Activated CD4-positive, alpha-beta T cell treated with anti-CD3 and anti-CD28 coated beads, Interleukin-2, amount 50 U/mL, for 1 hour (primary cell): ENCODE measurements around the gene AFF4.
"Not testable (repeated sequence)": the region's sequence is repeated elsewhere in the genome, so short reads cannot be mapped to it uniquely, and the experiment has no call there.

Experiments used
- DNase-seq: peaks from one replicate; pipeline ENCODE4 v3.0.0-alpha.2; 2020

Gene AFF4

DNA sequence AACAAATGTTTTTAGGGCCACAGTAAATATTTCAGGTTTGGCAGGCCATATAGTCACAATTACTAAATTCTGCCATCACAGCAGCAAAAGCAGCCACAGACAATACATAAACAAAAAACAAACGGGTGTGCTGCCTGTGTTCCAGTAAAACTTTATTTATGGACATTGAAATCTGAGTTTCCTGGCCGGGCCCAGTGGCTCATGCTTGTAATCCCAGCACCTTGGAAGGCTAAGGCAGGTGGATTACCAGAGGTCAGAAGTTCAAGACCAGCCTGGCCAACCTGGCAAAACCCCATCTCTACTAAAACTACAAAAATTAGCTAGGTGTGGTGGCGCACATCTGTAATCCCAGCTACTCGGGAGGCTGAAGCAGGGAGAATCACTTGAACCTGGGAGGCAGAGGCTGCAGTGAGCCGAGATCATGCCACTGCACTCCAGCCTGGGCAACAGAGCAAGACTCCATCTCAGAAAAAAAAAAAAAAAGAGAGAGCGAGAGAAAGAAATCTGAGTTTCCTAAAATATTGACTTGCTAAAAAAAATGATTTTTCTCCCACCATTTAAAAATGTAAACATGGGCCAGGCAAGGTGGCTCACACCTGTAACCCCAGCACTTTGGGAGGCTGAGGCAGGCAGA, 7.2 kb downstream of the AFF4 start:
- DNase-seq, result not testable (repeated sequence)

DNA sequence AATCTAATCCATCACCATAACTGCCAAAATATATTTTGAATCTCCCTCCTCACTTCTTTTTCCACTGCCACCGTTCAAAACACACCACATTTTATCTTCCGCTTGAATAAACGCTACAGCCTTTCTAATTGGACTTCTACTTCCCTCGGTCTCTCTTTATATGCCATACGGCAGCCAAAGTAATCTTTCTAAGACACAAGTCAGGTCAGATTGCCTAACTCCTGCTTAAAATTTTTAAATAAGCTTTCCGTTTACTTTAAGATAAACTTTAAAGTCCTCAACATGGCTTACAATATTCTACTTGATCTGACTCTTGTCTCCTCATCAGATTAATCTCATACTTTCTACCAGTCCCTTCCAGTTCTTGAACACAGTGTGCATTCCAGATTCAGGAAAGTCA, 9.7 kb downstream of the AFF4 start:
- no peak for DNase-seq

DNA sequence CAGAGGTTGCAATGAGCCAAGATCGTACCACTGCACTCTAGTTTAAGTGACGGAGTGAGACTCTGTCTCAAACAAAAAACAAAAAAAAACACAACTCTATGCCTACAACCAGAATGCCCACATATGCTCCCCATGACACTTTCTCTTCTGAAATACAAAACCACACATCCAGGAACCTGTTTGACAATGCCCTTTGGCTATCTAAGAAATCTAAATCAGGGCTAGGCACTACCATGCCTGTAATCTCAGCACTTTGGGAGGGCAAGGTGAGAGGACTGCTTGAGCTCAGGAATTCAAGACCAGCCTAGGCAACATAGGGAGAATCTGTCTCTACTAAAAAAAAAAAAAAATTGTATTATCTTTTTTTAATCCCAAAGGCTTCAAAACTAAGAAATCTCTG, 10.6 kb downstream of the AFF4 start:
- no peak for DNase-seq

DNA sequence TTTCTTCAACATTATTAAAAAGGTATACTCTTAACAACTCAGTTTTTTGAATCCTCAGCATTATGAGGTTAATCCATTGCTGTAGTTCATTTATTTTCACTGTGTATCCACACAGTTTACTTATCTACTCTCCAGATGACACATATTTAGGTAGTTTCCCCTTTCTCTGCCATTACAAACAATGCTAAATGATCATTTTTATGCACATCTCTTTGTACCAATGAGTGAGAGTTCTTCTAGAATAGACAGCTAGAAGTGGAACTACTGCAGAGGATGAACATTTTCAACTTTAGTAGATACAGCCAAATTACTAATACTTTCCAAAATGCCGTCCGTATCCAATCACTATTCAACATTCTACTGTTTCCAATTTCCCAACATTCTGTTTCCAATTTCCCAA, 11.5 kb downstream of the AFF4 start:
- DNase-seq, result no peak

DNA sequence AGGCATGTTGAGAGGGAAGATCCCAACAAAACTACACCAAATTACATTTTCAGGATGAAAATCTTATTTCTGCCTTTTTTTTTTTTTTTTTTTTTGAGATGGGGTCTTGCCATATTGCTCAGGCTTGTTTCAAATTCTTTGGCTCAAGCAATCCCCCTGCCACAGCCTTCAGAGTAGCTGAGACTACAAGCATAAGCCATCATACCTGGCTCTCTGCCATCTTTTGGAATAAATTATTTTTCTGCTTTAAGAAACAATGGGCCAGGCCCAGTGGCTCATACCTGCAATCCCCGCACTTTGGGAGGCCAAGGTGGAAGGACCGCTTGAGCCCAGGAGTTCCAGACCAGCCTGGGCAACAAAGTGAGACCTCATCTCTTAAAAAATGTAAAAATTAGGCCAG, 14.3 kb downstream of the AFF4 start:
- DNase-seq, result no peak

DNA sequence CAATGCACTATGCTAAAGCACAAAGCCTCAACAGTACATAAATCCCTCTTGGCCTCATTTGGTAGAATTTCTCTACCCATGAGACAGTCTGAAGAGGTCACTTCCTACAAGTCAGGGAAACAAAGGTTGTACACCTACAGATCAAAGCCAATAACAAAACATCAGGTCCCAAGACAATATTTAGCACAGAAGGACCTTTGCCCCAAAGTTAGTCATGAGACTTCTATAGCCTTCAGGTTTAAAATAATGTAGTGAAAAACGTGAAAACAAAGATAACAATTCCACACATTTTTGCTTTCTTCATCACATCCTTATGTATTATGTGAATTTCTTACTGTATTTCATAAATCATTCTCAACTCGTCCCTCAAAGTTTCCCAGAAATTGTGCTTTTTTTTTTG, 15.8 kb downstream of the AFF4 start:
- DNase-seq, result no peak

DNA sequence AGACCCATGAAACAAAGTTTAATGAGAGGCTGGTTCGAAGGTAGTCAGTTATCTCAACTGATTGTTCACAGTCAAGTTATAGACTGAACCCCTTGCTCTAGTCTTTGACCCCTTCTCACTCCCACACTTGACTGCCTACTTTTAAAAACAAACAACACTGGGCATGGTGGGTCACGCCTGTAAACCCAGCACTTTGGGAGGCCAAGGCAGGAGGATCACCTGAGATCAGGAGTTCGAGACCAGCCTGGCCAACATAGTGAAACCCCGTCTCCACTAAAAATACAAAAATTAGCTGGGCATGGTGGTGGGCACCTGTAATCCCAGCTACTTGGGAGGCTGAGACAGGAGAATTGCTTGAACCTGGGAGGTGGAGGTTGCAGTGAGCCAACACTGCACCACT, 18.1 kb downstream of the AFF4 start:
- not testable (repeated sequence) for DNase-seq

DNA sequence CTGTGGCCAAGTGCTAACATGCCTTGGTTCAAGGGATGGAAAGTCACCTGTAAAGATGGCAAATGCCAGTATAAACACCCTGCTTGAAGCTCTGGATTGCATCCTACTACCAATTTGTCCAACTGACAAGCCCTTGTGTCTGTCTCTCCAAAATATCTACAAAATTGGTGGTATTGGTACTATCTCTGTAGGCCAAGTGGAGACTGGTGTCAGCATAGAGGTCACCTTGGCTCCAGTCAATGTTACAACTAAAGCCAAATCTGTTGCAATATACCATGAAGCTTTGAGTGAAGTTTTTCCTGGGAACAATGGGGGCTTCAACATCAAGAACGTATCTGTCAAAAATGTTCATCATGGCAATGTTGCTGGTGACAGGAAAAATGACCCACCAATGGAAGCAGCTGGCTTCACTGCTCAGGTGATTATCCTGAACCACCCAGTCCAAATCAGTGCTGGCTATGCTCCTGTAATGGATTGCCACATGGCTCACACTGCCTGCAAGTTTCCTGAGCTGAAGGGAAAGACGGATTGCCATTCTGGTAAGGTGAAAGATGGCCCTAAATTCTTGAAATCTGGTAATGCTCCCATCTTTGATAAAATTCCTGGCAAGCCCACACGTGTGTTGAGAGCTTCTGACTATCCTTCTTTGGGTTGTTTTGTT, 19.9 kb downstream of the AFF4 start:
- DNase-seq, result no peak

DNA sequence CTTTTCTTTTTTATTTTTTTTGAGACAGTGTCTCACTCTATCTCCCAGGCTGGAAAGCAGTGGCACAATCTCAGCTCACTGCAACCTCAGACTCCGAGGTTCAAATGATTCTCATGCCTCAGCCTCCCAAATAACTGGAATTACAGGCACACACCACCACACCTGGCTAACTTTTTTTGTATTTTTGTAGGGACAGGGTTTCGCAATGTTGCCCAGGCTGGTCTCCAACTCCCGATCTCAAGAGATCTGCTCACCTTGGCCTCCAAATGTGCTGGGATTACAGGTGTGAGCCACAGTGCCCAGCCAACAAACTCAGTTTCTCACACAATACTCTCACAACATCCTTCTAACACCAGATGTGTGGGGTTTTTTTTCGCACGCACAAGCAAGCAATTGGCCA, 22.1 kb downstream of the AFF4 start:
- DNase-seq, result no peak

DNA sequence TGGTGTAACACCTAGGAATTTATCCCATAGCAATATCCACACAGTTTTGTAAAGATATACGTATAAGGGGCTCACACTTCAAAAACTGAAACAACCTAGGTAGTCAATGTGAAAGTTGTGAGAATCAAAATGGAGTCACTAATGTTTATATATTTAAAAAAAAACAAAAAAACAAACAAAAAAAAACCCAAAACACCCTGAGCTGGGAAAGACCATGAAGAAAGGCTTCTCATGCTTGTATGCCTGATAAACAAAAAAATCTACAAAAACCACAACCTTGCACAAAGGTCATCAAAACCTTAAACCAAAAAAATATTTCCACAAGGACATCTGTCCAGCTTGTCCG, 35.4 kb downstream of the AFF4 start:
- no peak for DNase-seq

DNA sequence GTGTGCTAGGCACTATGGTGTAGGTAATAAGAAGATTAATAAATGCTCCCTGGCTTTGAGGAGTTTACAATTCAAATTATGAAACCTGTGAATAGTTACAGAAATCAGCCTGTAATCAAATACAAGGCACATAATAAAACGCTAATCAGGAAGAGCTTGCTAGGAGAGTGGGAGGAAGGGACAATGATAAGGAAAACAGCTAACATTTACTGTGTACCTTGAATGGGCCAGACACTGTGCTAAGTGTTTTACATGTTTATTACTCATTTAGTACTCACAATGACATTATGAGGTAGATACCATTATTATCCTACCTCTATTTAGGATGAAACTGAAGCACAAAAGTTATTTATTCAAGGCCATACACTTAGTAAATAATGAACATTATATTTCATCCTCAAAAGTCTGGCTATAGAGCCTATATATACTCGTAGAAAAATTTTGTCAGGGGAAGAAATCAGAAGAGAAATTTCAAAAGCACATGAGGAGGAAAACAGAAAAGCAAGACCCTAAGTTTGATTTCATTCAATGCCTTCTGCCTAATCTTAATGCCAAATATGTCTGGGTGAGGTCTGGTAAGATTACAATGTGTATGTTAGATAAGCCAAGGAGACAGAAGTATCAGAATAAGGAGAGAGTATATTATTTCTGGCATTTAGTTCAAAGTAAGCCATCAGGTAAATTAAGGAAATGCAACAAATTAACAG, 35.9 kb downstream of the AFF4 start:
- no peak for DNase-seq

DNA sequence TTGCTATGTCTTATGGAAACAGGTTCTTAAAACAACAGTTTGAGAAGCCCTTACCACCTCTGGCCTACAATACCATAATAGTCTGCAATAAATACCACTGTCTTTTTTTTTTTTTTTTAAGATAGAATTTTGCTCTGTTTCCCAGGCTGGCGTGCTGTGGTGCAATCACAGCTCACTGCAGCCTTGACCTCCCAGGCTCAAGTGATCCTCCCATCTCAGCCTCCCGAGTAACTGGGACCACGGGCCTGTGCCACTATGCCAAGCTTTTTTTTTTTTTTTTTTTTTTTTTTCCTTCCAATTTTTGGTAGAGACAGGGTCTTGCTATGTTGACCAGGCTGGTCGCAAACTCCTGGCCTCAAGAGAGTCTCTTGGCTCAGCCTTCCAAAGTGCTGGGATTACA, 37.0 kb downstream of the AFF4 start:
- DNase-seq, result no peak

DNA sequence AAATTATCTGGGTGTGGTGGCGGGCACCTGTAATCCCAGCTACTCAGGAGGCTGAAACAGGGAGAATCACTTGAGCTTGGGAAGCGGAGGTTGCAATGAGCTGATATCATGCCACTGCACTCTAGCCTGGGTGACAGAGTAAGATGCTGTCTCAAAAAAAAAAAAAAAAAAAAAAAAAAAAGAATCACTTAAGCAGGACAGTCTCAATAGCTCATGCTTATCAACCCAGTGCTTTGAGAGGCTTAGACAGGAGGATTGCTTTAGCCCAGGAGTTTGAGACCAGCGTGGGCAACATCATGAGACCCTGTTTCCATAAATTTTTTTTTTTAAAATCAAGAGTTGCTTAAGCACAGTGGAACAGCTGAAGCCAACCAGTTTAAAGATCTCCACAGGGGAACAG, 47.3 kb downstream of the AFF4 start:
- no peak for DNase-seq

DNA sequence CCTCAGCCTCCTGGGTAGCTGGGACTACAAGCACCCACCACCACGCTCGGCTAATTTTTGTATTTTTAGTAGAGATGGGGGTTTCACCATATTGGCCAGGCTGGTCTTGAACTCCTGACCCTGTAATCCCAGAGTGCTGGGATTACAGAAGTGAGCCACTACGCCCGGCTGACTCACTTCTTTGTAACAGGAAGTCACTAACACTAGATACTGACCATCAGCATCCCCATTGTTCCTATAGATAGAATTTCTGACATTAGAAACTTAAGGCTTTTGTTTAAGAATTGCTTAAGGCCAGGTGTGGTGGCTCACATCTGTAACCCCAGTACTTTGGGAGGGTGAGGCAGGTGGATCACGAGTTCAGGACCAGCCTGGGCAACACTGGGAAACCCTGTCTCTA, 47.8 kb downstream of the AFF4 start:
- DNase-seq, result no peak

DNA sequence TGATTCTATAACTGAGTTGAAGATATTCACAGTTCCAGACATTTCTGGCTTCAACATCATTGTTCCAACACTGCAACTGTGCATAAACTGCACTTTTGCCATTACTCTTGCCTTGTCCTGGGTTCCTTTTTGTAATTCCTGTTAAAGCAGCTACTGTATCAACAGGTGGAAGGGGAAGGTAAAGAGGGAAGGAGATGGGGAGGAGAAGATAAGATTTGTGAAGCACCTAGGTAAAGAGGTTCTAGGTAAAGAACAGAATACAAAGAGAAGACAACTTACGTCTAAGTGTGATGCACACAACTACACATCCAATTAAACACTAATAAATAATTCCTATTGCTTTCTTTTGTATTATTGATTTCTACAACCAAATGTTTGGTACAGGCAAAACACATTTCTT, 53.7 kb downstream of the AFF4 start:
- no peak for DNase-seq

DNA sequence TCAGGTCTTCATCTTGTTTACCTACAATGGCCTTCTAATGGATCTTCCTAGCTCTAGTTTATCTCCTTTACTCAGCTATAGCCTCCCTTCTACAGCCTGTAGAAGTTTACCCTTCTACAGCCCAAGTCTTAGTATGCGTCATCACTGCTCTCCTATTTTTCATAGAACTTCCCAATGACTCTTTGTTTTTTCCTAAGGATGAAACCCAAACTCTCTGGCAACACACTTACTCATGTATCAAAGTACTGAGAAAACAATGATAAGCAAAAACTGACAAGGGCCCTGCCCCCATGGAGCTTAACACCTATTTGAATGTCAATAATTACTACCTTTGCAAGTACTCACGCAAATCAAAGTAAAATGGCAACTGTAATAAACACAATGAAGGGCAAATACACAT, 56.3 kb downstream of the AFF4 start:
- no peak for DNase-seq

DNA sequence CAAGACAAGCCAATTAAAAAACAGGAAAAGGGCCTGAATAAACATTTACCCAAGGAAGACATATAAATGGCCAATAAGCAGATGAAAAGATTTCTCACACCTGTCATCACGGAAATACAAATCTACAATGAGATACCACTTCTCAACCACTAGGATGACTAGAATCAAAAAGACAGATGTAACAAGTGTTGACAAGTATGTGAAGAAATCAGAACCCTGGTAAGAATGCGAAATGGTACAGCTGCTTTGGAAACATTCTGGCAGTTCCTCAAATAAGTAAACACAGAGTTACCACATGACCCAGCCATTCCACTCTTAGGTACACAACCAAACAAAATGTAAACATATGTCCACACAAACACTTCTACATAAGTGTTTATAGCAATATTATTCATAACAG, 57.5 kb downstream of the AFF4 start:
- no peak for DNase-seq

DNA sequence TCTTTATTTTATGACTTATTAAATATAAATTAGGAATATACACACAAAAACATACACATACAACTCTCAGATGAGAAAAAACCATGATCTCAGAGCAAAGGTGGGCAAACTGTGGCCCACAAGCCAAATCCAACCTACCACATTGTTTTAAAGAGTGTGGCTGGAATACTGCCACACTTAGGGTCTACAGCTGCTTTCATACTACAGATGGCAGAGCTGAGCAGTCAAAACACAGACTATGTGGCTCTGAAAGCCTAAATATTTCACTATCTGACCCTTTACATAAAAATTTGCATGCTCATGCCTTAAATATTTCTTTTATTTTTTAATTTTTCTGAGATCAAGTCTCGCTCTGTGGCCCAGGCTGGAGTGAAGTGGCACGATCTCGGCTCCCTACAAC, 61.7 kb downstream of the AFF4 start:
- no peak for DNase-seq

DNA sequence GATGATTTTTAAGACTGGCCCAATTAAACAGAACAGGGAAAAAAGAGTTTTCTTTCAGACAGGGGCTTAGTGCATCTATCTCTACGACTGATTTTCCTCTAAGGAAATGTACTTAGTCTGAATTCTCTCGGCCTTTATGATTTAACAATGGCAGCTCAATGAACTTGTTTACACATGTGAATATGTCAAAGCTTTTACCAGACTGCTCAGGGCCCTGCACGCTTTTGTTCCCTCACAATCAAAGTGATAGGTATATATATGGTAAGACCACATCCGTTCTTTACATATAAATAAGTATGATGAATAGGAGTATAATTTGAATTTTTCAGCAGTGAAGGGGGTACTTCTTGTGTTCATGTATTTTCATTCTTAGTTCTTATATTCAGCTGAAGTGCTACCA, 62.4 kb downstream of the AFF4 start:
- no peak for DNase-seq

DNA sequence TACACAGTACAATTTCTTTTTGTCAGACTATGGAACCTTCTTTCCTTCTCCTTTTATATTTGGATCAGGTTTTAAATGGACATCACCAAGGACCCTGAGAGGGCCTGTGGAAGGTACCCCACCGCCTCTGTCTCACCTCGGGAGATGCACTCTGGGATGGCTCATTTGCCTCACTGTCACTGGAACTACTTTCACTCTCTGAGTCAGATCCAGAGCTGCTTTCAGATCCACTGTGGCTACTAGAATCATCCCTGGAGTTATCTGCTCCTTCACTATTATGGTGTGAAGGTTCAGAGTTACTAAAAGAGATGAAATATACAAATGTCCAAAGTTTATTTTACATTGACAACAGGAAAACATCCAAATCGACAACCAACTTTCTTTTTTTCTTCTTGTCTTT, 65.3 kb downstream of the AFF4 start:
- DNase-seq, result no peak

DNA sequence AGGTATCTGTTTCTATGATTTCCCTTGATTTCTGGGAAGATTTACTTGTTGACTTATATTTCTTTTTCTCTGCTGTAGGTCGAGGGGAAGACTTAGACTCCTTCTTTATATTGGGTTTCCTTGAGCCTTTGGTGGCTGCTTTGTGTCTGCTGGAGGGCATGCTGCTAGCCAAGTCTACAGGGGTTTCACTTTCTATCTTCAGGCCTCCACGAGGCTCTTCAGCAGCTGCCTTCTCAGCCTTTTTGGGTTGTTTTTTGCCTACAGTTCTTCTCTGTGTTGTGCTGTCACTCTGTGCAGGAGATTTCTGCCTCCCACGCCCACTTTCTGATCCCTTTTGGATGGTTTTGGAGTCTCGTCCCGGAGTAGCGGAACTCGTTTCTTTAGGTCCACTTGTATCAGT, 66.7 kb downstream of the AFF4 start:
- no peak for DNase-seq

DNA sequence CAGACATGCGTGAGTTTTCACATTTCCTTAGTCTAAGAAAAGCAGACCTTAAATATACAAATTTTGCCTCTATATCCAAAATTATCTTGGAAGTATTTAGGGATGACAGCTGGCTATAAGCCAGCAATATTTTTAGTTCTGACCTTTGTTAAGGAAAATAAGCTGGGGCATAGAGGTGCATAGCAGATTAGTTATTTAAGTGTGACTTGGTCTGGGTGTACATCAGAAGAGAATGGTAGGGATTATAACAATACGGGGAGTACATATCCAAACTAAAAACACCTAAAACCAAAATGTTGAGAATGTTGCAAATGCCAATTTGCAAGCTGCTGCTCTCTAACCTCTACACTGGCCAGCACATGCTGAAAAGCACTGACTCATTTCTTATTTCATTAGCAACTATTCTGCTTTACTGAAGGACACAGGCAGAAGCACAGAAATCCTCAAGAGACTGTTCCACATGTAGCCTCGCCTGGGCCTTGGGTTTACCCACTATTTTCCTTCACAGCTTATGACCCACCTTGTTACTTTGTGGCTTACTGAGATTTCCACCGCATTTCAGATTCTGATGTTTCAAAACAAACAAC, 67.6 kb downstream of the AFF4 start:
- DNase-seq, result no peak

DNA sequence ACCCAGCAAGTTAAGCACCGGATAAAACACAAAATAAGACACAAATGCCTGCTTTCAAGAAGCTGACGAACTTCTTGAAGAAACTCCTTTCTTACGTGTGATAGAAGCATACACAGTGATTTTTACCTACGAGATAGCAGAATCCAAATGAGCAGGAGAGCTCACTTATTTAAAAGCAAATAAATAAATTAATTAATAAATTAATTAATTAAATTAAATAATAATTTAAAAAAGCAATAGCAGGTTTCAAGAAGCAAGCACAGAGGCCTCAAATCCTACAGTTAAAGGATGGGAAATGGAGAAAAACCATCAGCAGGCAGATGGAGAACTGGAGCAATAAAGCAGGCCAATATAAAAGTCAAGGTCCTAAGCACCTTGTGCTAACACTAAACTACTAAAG, 72.6 kb downstream of the AFF4 start:
- no peak for DNase-seq

DNA sequence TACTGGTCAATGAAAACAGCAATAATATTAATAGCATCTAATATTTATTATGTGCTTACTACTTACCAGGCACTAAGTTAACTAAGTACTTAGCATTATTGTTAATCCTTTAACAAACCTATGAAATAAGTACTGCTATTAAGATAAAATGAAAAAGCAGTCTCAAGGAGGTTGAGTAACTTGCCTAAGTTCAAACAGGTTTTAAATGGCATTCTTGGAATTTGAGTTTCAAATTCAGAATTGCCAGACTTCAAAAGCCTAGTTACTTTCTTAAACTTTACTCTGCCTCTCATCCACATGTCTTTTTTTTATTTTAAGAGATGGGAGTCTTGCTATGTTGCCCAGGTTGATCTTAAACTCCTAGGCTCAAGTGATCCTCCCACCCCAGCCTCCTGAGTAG, 73.9 kb downstream of the AFF4 start:
- no peak for DNase-seq
